Measurements from ENCODE around the gene WDR48.

The WDR48 gene

DNA sequence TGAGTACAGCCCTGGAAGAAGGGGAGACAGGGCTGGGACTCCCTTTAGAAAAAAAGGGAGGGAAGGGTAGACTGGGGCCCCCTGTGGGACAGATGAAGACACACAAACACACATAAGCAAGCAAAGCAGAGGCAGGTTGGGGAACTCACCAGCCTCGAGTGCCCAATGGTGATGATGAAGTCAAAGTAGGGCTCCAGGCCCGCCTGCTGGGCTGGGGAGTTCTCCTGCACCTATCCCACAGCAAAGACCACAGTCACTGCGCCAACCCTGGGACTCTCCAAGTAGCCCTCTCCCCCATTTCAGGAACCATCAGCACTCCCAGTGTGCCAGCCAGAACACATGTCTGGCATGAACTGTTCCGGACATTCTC lies 51.5 kb downstream of the WDR48 start:
- no peak for DNase-seq

DNA sequence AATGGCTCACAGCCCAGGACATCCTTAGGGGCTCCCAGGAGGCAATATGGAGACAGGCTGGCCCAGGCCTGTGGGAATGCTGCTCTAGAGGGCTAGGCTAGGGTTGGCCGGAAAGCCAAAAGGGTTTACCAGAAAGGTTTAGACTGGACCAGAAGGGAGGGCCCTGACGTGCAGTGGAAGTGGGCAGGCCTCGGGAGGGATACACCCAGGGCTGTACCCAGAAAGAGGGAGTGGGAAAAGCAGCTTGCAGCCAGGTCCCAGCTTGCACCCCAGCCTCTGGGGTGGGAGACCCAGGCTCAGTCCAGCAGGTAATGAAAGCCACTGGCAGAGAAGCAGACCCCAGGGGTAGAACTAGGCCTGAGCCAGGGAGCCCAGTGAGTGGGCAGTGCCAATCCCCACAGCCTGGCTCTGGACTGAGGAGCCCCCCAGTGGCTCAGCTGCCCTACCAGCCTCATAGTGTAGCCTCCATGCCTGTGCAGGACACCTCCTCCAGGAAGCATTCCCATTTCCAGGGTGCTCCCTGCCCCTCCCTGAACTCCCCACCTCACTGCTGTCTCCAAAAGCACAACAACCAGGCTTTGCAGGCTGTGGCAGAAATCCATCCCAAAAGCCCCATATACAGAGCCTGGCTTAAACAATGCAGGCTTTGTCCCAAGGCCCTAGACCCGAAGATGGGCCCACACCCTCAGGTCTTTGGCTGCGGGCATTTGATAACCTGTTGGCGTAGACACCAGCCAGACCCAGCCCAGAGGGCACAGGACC lies 52.2 kb downstream of the WDR48 start:
- no peak for DNase-seq

DNA sequence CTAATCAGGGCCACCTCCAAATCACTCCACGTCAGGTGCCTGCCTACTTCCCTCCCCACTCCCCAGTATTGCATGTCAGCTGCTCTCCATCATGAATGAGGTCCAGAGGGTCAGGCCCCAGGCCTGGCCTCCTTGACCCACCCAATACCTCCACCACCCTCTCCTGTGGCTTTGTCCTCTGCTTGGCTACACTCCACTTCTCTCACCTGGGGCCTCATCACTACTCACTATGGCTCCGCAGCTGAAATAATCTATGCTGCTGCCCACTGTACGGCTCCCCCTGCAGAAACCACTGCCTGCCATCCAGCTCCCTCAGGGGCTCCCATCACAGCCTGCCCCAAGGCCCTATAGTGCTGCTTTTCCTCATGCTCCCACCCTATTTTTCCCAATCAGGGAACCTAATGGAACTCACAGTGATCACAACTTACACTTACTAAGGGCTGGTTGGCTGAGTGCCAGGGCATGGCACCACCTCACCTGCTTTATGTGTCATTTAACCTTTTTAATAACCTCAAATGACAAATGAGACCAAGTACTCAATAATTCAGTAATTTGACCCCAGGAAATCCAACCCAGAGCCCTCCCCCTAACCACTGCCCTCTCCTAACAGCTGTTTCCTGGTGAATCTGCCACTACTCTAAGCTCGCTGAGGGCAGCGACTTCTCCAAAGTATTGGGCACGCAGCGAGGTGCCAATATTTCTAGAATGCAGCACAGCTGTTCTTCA lies 53.3 kb downstream of the WDR48 start:
- no peak for DNase-seq

DNA sequence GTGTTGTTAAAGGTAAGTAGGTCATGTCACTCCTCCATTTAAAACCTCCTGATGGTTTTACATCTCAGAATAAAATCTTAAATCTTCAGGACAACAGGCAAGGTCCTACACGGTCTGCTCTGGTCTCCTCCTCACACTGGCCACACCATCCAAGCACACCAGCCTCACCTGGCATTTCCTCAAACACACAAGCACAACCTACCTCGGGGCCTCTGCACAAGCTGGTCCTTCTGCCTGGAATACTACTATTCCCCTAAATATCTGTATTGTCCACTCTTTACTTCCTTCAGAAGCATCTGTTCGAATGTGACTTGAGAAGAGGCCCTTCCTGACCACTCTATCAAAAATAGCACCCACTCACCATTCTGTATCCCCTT lies 53.9 kb downstream of the WDR48 start:
- DNase-seq = no peak

DNA sequence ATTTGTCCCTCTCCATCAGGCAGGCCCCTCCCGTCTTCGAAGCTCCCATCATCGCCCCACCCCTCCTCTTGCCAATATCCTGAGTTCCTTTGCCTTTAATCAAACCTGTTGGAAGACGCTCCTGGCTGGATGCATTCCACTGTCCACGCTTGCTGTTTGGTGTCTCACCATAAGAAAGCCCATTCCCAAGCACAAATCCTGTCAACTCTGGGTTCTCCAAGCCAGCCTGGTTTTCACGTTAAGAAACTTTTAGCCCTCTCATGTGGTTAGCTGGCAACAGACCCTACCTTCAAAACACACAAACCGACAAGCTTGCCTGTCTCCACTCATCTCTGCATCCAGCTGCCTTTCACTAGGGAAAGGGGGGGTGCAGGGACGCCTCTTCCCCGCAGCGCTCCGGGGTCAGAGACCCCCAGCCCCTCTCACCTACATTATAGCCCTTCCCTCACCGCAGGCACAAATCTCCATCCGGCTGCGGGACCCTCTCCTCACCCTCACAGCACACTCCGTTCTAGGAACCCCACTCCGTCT lies 54.5 kb downstream of the WDR48 start:
- peak; percentile 39 for DNase-seq

DNA sequence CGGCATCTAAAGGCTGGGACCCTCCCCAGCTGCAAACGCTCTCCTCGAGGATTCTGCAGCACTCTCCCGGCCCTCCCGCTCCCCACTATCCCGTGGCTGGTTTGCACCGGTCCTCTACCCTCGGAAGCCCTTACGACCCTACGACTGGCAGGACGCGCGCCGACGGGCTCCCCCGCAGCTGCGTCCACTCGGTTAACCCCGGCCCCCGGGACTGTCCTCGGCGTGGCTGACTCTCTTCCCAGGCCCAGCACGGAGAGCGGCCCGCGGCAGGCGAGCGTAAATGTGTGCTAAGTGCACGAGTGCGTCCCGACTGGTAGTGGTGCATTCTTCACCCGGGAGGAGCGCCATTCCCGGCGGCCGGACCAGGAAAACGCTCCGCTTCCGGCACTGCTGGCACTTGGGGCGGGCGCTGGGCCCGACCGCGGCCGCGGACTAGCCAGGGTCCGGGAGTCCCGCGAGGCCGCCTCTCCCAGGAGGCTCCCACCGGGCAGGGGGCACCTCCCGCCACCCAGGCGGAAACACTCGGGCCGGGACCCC lies 55.1 kb downstream of the WDR48 start:
- peak; percentile 54 for DNase-seq

DNA sequence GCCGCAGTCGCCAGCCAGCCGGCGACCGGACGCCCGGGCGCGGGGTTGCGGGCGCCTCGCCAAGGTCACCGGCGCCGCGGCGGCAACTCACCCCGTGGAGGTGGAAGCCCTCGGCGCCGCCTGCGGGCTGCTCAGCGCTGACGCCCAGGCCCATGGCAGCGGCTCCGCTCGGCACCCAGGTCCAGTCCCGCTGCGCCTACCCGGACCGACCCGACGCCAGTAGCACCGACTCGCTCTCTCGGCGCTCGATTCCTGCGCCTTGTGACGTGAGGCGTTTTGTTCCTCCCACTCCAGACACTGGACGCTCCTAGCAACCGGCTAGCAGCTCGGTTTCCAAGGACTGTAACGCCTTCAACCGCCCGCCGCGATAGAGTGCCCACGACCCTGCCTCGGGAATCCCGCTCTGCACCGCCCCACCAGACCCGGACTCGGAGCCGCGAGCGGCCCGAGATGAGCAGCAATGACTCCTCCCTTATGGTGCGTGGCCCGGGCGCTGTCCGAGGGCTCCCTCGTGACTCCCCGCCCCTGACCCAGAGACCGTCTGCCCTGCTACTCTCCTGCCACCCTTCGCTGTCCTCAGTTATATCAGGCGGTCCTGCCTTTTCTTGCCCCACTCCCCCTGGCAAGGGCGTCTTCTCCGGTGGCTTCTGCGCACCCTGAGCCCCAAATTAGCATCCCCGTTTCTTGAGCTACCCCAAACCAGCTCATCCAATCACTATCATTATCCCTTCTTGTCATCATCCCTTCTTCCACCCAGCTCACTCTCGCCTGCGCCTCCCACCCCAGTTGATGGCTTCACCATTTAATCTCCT lies 55.8 kb downstream of the WDR48 start, which contains the start of the genes GORASP1 and TTC21A:
TSS of gene GORASP1 (minus strand) at position 240 of the 812 bp plus-strand sequence. CDS start at position 154, 86 bp downstream.
TSS of gene TTC21A (plus strand) at position 293 of the 812 bp plus-strand sequence. CDS start at position 451, 158 bp downstream.
- DNase-seq = peak; percentile 88

DNA sequence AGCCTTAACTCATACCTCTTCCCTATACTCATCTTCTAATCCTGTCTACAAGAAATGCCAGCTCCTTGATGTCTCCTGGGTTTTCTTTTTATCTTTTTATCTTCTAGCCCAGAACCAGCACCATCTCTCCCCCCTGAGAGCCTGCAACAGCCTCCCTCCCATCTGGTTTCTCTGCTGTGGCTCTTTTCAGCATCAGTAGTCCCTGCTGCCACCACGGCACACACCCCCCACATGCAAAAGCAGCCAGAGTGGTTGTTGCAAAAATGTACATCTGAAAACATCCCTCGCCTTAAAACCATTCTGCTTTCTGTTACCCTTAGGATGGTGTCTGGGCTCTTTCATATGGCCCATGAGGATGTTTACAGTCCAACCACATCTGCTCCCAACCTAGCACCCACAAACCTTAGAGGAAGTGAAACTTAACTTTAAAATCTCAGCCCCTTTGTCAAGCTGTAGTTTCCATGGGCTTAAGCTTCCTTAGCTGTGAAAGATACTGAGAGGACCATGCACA lies 56.4 kb downstream of the WDR48 start:
- no peak for DNase-seq

DNA sequence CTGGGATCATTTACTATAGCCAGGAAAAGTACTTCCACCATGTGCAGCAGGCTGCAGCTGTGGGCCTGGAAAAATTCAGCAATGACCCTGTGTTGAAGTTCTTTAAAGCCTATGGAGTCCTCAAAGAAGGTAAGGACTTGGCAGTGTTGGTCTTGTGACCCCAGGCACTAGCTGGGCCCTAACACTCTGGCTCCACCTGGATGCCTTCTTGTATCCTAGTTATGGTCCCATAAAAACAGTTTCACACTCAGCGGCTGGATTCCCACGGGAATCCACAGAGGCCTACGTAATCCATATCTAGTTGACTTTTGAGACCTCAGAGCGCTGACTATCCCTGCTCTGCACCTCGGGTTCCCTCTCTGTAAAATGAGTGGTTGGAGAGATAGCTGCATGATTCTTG lies 57.3 kb downstream of the WDR48 start:
- DNase-seq = no peak

DNA sequence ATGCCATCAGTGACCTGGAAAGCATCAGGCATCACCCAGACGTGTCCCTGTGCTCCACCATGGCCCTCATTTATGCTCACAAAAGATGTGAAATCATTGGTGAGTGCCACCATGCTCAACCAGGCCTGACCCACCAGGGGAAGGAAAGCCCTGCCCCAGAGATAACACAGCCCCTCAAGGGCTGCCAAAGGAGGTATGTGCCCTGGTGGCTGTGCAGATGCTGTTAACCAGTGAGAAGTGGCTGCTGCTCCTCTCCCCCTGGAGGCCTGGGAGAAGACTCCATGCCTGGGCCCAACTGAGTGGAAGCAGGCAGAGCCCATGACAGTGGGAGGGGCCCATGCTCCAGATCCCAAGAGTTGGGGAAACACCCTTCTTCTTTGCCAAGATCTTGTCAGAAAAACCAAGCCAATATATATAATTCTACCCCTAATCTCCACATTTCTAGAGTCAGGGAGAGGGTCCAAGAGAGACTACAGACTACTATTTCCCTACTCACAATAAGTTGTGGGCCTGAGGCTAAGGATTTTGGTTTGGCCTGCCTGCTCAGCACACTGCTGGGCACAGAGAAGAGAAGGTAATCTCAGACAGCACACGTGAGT lies 58.3 kb downstream of the WDR48 start:
- DNase-seq = no peak

DNA sequence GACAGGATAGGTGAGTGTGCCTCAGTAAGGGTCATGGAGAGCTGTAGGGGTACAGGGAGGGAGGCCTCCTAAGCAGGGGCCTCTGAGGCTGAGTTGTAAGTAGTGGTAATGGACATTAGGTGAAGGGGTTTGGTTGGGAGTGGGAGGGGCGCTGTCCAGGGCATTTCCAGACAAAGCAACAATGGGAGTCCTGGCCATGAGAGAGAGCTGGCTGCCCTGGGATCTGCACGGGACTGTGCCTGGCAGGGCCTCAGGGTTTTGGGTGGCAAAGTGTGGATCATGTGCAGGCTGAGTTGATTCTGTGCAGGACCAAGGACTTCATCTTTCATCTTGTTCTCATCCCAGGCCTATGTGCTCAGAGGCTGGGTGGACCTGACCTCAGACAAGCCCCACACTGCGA lies 60.3 kb downstream of the WDR48 start:
- no peak for DNase-seq

DNA sequence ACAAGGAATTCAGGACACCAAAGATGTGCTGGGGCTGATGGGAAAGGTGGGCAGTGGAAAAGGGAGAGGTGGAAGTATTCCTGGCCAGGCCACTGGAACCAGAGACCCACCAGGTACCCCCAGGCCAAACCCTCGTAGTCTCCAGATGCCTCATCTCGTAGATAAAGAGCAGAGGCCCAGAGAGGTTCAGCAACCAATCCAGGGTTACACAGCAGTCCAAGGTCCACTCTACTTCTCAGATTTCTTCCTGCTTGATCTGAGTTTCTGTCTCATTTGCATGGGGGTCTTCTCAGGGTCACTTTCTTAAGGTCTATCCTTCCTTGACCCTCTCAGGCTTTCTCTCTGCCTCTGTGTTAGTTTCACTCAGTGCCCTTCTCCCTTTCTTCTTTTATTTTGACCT lies 60.7 kb downstream of the WDR48 start:
- no peak for DNase-seq

DNA sequence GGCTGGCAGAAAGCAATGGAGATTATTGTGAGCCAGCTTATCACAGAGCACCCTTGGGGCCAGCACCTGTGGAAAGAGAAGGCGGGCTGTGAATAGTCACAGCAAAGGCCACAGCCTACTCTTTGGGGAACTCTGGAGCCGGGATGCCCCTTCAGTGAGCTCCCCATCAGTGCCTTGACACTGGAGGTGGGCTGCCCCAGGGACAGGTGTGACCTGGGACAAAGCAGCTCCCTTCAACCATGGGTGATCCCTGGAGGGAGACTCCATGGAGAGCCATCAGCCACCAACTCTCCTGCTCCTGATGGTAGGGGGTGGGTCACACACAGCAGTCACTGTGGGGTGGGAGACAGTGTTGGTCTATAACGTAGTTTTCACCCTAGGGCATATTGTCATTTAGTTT lies 61.5 kb downstream of the WDR48 start:
- DNase-seq = no peak

DNA sequence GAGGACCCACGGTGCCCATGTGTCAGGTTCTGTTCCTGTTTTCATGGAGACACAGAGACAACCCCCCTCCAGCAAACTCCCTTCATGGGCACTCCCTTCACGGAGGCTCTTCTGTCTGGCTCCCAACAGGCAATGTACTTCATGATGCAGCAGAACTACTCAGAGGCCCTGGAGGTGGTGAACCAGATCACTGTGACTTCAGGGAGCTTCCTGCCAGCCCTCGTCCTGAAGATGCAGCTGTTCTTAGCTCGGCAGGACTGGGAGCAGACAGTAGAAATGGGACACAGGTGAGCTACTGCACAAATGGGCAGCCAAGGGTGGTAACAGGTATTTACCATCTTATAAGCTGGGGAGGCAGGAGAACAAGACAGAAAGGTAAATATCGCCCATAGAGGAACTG lies 62.6 kb downstream of the WDR48 start:
- no peak for DNase-seq

DNA sequence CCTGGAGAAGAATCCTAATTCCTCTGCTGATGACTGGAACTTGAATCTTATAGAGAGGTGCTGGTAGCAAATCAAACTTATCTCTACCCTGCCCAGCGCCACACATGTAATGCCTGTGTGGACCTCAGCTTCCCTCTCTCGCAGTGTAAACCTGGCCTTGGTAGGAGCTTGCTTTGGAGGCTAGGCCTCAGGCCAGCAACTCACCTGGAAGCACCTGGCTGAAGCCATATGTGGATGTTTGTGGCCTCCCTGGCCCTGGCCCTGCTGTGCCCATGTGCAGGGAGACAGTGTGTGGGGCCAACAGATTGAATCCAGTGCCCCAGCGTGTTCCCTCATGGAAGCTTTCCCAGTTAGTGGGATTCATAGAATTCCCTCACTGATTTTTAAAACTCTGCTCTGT lies 64.1 kb downstream of the WDR48 start:
- no peak for DNase-seq

DNA sequence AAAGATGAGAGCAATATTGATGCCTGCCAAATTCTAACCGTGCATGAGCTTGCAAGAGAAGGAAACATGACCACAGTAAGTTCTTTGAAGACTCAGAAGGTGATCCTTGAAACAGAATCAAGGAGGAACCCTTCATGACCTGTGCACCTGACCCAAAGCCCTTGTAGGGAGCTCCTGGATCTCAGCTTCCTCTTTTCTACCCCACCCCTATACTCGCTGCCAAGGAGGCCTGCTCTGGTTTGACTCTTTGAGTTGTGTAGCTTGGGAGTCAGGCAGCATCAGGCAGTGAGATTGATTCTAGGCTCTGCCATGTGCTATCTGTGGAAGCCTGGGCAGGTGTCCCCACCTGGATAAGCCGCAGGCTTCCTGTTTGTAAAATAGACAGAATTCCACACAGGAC lies 66.3 kb downstream of the WDR48 start:
- no peak for DNase-seq

DNA sequence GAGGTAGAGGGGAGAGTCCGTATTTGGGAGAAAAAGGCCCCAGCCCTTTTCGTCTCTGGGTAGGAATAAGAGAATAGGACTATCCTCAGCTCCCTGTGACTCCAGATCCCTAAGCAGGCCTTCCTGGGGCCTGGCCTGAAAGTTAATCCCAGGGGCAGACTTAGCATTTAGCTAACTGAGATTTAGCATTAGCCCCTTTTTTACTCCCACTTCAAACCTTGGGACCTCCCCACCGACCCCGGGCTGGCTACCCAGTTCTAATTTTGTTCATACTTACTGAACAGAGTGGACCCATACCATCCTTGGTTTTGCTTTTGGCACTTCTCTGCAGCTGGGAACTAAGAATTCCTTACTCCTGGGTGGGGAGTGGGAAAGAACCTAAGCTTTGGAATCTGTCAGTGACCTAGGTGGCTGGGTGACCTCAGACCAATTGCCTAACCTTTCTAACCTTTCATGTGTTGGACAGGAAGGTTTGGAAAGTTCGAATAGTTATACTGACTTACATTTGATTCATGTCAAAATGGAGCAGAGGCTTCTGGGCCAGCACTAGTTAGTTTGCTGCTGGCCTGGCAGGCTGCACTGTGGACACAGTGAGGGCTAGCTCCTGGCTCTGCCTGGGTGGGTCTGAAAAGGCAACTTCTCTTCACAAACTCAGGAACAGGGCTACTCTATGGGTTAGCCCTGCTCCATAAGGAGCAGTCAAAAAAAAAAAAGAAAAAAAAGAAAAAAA lies 67.3 kb downstream of the WDR48 start:
- DNase-seq = no peak

DNA sequence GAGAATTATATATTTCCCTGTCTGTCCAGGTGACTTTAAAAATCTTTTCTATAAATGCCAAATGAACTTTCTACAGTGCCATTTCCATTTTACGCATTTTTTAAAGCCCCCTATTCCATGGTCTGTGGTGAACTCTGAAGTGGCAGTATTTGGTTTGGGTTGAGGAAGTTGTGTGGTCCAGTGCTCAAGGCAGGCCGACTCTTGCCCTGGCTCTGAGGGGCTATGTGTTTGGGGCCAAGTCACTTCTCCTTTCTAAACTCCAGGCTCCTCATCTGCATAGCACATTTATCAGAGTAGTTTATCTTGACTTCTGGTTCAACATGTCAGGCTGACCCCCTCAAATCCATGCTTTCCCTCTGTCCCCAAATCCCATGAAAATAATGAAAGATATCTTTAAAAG lies 69.8 kb downstream of the WDR48 start:
- no peak for DNase-seq

DNA sequence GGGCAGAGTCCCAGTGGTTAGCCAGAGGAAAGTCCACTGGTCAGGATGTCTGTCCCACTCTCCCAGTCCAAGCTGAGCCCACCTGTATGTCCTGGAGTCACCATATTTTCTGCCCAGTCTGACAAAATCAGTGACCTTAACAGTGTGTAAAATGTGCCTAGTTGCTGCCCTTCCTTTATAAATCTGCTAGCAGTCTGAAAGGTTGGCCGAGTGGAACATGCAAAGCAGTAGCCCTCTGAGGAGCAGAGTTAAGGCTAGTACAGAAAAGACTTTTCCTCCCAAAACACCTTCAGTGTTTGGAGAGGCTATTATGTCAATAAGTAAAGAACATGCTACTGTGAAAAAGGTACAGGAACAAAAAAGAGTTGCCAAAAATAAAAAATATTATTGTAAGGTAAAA lies 71.0 kb downstream of the WDR48 start:
- DNase-seq = no peak

DNA sequence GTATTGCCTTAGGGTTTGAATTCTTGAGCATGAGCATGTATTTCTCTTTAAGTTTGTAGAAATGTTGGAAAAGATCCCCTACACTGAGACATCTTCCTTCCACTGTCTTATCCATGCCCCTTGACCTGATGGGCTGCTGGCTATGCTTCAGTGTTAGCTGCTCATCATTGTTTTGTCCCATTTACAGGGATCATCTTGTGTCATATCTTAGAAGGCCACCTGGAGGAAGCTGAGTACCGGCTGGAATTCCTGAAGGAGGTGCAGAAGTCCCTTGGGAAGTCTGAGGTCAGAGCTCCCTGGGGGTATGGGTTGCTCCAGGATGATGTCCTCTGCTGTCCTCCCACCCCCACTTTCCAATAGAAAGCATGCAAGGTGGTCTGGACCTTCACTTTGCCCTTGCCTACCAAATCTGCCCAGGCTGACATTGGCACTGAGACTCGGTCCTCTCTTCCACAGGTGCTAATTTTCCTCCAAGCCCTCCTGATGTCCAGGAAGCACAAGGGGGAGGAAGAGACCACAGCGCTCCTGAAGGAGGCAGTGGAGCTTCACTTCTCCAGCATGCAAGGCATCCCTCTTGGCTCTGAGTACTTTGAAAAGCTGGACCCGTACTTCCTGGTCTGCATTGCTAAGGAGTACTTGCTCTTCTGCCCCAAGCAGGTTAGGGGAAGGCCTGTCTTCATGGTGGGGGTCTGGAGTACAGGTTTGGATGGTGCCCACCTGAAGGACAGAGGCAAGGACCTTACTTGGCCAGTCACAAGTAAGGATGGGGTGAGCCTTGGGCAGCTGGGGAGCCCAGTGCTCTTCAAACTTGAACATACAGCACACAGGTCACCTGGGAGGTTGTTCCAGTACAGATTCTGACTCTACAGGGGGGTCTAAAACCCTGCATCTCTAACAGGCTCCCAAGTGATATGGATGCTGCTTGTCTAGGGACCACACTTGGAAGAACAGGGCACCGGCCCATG lies 73.3 kb downstream of the WDR48 start:
- DNase-seq = peak; percentile 47

Data from fibroblast of skin of right biceps (primary cell).